Measurements from ENCODE around the gene REEP2.

REEP2 gene

GRCh38 chr5:138468966-138469539 lies 30.2 kb downstream of the REEP2 start:
- H3K9ac ChIP-seq (ENCODE audit: low read depth, low read length, poor library complexity, severe bottlenecking), result no peak overlapping the region
- peaks cover 4% of the 10 kb centered on the region for H4K20me1 ChIP-seq (ENCODE audit: insufficient read depth, low read length, poor library complexity, severe bottlenecking)
- no peaks in the 10 kb centered on the region for H3K36me3 ChIP-seq (ENCODE audit: insufficient read depth, low read length)
- TF ChIP-seq EZH2phosphoT487 (IDR thresholded peaks at IDR 0.05; ENCODE audit: borderline replicate concordance), result no peak
- no peak for TF ChIP-seq CTCF (conservative IDR thresholded peaks at IDR 0.05; ENCODE audit: low read length)
- no peak overlapping the region for H3K4me2 ChIP-seq (ENCODE audit: low read depth, low read length, poor library complexity, severe bottlenecking)
- H3K9me2 ChIP-seq (replicated peaks; ENCODE audit: low read depth, low read length), result no peaks in the 10 kb centered on the region
- H3F3A ChIP-seq (ENCODE audit: low read depth), result no peaks in the 10 kb centered on the region
- H3K9me3 ChIP-seq (ENCODE audit: insufficient read depth, low read depth, low read length), result no peaks in the 10 kb centered on the region
- H3K79me2 ChIP-seq (ENCODE audit: insufficient read depth, low read length), result no peaks in the 10 kb centered on the region
- no peak overlapping the region for H3K4me3 ChIP-seq (ENCODE audit: low read length, poor library complexity, severe bottlenecking)
- no peak overlapping the region for H2AFZ ChIP-seq (ENCODE audit: low read length)
- H3K4me1 ChIP-seq (ENCODE audit: insufficient read depth, low read length, poor library complexity, severe bottlenecking), result no peaks in the 10 kb centered on the region
- peaks cover 29% of the 10 kb centered on the region for H3K27me3 ChIP-seq (ENCODE audit: insufficient read depth, low read length, poor library complexity, severe bottlenecking)

- Histone ChIP-seq H3K79me2 (ENCODE audit: insufficient read depth, low read length) (no peaks in the 10 kb centered on the region), H3F3A (ENCODE audit: low read depth) (no peaks in the 10 kb centered on the region), H3K9me3 (ENCODE audit: insufficient read depth, low read depth, low read length) (no peaks in the 10 kb centered on the region), H3K4me2 (ENCODE audit: low read depth, low read length, poor library complexity, severe bottlenecking) (no peak overlapping the region), H2AFZ (ENCODE audit: low read length) (no peak overlapping the region), H3K36me3 (ENCODE audit: insufficient read depth, low read length) (no peaks in the 10 kb centered on the region), H3K4me1 (ENCODE audit: insufficient read depth, low read length, poor library complexity, severe bottlenecking) (no peaks in the 10 kb centered on the region), H3K4me3 (ENCODE audit: low read length, poor library complexity, severe bottlenecking) (no peak overlapping the region), H3K9me2 (replicated peaks; ENCODE audit: low read depth, low read length) (no peaks in the 10 kb centered on the region), H3K27me3 (ENCODE audit: insufficient read depth, low read length, poor library complexity, severe bottlenecking) (peaks cover 29% of the 10 kb centered on the region), H4K20me1 (ENCODE audit: insufficient read depth, low read length, poor library complexity, severe bottlenecking) (peaks cover 4% of the 10 kb centered on the region), H3K9ac (ENCODE audit: low read depth, low read length, poor library complexity, severe bottlenecking) (no peak overlapping the region)
- no peak for TF ChIP-seq CTCF (conservative IDR thresholded peaks at IDR 0.05; ENCODE audit: low read length)
- TF ChIP-seq EZH2phosphoT487 (IDR thresholded peaks at IDR 0.05; ENCODE audit: borderline replicate concordance), result no peak
Measured at GRCh38 chr5:138469540-138470321, 30.9 kb downstream of the REEP2 start.

- Histone ChIP-seq H3K4me3 (ENCODE audit: low read length, poor library complexity, severe bottlenecking) (no peak overlapping the region), H3K4me2 (ENCODE audit: low read depth, low read length, poor library complexity, severe bottlenecking) (no peak overlapping the region), H3K4me1 (ENCODE audit: insufficient read depth, low read length, poor library complexity, severe bottlenecking) (no peaks in the 10 kb centered on the region), H3K27me3 (ENCODE audit: insufficient read depth, low read length, poor library complexity, severe bottlenecking) (peaks cover 28% of the 10 kb centered on the region), H2AFZ (ENCODE audit: low read length) (no peak overlapping the region), H3K9me3 (ENCODE audit: insufficient read depth, low read depth, low read length) (no peaks in the 10 kb centered on the region), H3K9me2 (replicated peaks; ENCODE audit: low read depth, low read length) (no peaks in the 10 kb centered on the region), H3K79me2 (ENCODE audit: insufficient read depth, low read length) (no peaks in the 10 kb centered on the region), H3K36me3 (ENCODE audit: insufficient read depth, low read length) (no peaks in the 10 kb centered on the region), H3K9ac (ENCODE audit: low read depth, low read length, poor library complexity, severe bottlenecking) (no peak overlapping the region), H4K20me1 (ENCODE audit: insufficient read depth, low read length, poor library complexity, severe bottlenecking) (peaks cover 4% of the 10 kb centered on the region), H3F3A (ENCODE audit: low read depth) (no peaks in the 10 kb centered on the region)
- no peak for TF ChIP-seq CTCF (conservative IDR thresholded peaks at IDR 0.05; ENCODE audit: low read length)
- no peak for TF ChIP-seq EZH2phosphoT487 (IDR thresholded peaks at IDR 0.05; ENCODE audit: borderline replicate concordance)
Measured at GRCh38 chr5:138470322-138471051, 31.6 kb downstream of the REEP2 start.
